ENCODE results near the gene NFATC4.

NFATC4 gene

GRCh38 chr14:24332268-24332993 is 35.6 kb upstream of the NFATC4 start:
- DNase-seq, result peak; percentile 67 to 77
- TF ChIP-seq POLR2A (IDR thresholded peaks at IDR 0.05; ENCODE audit: low read length), result no peak

GRCh38 chr14:24334431-24335291 is 33.3 kb upstream of the NFATC4 start, which contains the start of gene ADCY4:
TSS of gene ADCY4 (minus strand) at chr14:24335071. CDS start at chr14:24334652, 419 bp downstream.
- TF ChIP-seq POLR2A (IDR thresholded peaks at IDR 0.05; ENCODE audit: low read length) (no peak), GATA1 (IDR thresholded peaks at IDR 0.05; ENCODE audit: low read depth, low read length) (no peak)
- no peak for DNase-seq

GRCh38 chr14:24335461-24336171 is 32.4 kb upstream of the NFATC4 start:
- DNase-seq, result no peak
- TF ChIP-seq POLR2A (IDR thresholded peaks at IDR 0.05; ENCODE audit: low read length) (no peak), GATA1 (IDR thresholded peaks at IDR 0.05; ENCODE audit: low read depth, low read length) (no peak)

GRCh38 chr14:24337144-24337823 is 30.7 kb upstream of the NFATC4 start:
- TF ChIP-seq GATA1 (IDR thresholded peaks at IDR 0.05; ENCODE audit: low read depth, low read length) (no peak), POLR2A (IDR thresholded peaks at IDR 0.05; ENCODE audit: low read length) (no peak)
- no peak for DNase-seq

- TF ChIP-seq GATA1 (IDR thresholded peaks at IDR 0.05; ENCODE audit: low read depth, low read length), result no peak
- no peak for TF ChIP-seq POLR2A (IDR thresholded peaks at IDR 0.05; ENCODE audit: low read length)
- DNase-seq, result no peak
These were observed 30.2 kb upstream of the NFATC4 start for GRCh38 chr14:24337824-24338175.

- no peak for TF ChIP-seq GATA1 (IDR thresholded peaks at IDR 0.05; ENCODE audit: low read depth, low read length)
- TF ChIP-seq POLR2A (IDR thresholded peaks at IDR 0.05; ENCODE audit: low read length), result no peak
- DNase-seq, result no peak
These were observed 29.1 kb upstream of the NFATC4 start for GRCh38 chr14:24338843-24339242.

GRCh38 chr14:24339284-24340151 is 28.5 kb upstream of the NFATC4 start, which contains the start of gene RIPK3:
TSS of gene RIPK3 (minus strand) at chr14:24339991. CDS start at chr14:24339826, 165 bp downstream.
- TF ChIP-seq GATA1 (IDR thresholded peaks at IDR 0.05; ENCODE audit: low read depth, low read length), result no peak
- TF ChIP-seq POLR2A (IDR thresholded peaks at IDR 0.05; ENCODE audit: low read length), result no peak
- DNase-seq, result peak in 1 of 2 experiments; percentile 43

- no peak for DNase-seq
- TF ChIP-seq GATA1 (IDR thresholded peaks at IDR 0.05; ENCODE audit: low read depth, low read length) (no peak), POLR2A (IDR thresholded peaks at IDR 0.05; ENCODE audit: low read length) (no peak)
These were observed 27.4 kb upstream of the NFATC4 start for GRCh38 chr14:24340606-24341005.

GRCh38 chr14:24342889-24343288 is 25.1 kb upstream of the NFATC4 start:
- TF ChIP-seq POLR2A (IDR thresholded peaks at IDR 0.05; ENCODE audit: low read length) (no peak), GATA1 (IDR thresholded peaks at IDR 0.05; ENCODE audit: low read depth, low read length) (no peak)

GRCh38 chr14:24343795-24344660 is 24.0 kb upstream of the NFATC4 start:
- TF ChIP-seq POLR2A (IDR thresholded peaks at IDR 0.05; ENCODE audit: low read length) (no peak), GATA1 (IDR thresholded peaks at IDR 0.05; ENCODE audit: low read depth, low read length) (no peak)
- DNase-seq, result no peak

More at GRCh38 chr14:24342889-24343288, 25.1 kb upstream of the NFATC4 start:
- DNase-seq, result no peak

- no peak for DNase-seq
- TF ChIP-seq POLR2A (IDR thresholded peaks at IDR 0.05; ENCODE audit: low read length), result no peak
- no peak for TF ChIP-seq GATA1 (IDR thresholded peaks at IDR 0.05; ENCODE audit: low read depth, low read length)
These were observed 20.9 kb upstream of the NFATC4 start for GRCh38 chr14:24347134-24347533.

GRCh38 chr14:24348186-24348585 is 19.8 kb upstream of the NFATC4 start:
- TF ChIP-seq GATA1 (IDR thresholded peaks at IDR 0.05; ENCODE audit: low read depth, low read length) (no peak), POLR2A (IDR thresholded peaks at IDR 0.05; ENCODE audit: low read length) (no peak)
- DNase-seq, result no peak

Measured in erythroblast (primary cell).